NK-92 treated with Interleukin-12 subunit alpha and Interleukin-12 subunit beta, amount 100 ng/mL, for 24 hours (cell line): ENCODE measurements around the gene RAB31.
"Not testable (repeated sequence)": the region's sequence is repeated elsewhere in the genome, so short reads cannot be mapped to it uniquely, and the experiment has no call there.

Experiments
- DNase-seq: peaks from one replicate; lab custom pipeline; 2025; lab: John Stamatoyannopoulos, UW

RAB31 gene

DNA sequence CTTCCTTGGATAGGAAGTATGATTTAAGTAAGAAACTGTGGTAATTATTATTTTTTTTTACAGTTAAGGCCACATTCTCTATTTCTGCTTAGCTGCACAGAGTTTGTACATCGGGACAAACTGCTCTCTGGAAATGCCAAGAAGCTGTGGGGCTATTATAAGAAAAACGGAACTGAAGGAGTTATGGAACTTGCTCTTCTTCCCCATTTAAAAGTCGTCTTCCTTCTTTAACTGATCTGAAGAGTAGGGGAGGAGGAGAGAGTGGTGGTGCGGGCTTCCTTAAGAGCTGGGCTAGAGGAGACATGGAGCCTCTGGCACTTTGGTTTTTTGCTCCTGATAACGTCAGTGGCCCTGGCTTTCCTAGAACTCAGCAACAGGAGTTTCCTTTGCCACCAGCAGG lies 54.4 kb downstream of the RAB31 start:
- no peak for DNase-seq

DNA sequence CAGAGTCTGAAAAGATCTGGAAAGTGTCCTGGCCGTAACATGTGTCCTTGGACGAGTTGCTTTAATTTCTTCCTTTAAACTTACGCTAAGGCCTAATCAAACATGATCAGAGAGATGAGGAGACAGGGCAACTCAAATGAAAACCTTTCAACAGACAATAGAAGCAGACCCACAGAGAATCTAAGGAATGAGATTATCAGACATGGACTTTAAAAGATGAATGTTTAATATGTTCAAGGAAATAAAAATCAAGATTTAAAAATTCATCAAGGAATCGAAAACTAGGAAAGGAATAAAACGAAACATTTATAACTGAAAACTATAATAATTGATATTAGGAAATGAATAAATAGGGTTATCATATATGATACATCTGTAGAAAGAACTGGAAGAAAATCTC lies 55.1 kb downstream of the RAB31 start:
- no peak for DNase-seq

DNA sequence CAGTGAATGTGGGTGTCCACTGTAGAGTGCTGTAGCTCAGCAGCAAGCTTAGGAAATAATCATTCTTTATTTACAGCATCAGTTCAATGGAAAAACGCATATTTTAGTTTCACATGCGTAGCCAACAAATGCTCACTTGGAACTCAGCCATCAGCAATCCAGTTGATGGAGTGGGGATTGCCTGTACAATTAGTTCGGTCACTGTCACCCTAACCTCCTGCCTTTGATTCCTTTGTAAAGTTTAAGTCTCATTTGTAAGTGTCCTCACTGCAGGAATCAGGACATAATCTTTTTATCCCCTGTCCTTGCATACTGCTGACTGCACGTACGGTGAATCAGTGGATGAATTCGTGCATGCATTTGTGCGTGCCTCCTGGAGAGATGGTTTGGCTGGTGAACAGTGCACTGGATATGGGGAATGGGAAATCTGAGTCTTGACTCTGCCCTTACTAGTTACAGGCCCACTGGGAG lies 55.9 kb downstream of the RAB31 start:
- DNase-seq = no peak

DNA sequence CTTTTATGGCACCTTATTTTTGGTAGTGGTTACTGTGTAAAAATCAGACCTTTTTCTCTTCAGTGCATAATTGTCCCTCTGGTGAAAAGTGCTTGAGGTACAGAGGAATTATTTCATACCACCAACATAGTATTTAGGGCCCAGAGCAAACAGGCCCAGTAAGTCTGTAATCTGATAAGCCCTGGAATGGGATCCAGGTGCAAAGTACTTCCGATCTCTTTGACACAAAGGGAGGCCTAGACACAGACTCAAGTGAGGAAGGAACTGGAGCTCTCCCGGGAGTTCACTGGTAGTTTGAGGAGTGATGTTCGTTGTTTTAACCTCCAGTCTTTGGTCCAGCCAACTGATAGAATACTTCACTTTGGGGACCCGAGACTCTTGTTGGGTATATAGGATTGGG lies 57.4 kb downstream of the RAB31 start:
- no peak for DNase-seq

DNA sequence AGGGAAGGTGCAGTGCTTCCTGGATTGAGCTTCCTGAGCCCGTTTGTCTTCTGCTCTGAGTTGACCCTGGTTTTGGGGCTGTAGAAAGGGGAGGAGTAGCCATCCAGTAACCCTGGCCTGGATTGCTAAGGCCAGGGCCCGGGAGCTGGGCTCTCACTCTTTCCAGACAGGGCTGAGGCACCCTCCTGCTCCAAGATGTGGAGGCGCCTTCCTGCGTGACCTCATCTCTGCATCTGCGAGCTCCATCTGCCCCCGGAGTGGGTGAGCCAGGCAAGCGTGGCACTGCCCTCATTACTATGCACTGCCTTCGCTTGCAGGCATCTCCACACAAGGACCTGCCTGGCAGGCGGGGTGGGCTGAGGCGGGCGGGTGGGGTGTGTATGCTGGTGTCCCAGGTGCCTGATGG lies 58.0 kb downstream of the RAB31 start:
- DNase-seq = no peak

DNA sequence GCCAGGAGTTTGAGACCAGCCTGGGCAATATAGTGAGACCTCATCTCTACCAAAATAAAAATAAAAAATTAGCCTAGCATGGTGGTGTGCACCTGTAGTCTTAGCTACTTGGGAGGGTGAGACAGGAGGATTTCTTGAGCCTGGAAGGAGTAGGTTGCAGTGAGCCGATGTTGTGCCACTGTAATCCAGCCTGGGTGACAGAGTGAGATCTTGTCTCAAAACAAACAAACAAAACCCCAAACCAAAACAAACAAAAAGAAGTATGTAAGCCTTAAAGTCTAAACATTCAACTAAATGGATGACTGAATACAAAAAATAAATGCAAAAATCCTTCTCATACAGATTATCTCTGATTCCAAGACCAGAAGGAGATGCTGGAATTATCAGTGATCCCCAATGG lies 58.6 kb downstream of the RAB31 start:
- DNase-seq = no peak

DNA sequence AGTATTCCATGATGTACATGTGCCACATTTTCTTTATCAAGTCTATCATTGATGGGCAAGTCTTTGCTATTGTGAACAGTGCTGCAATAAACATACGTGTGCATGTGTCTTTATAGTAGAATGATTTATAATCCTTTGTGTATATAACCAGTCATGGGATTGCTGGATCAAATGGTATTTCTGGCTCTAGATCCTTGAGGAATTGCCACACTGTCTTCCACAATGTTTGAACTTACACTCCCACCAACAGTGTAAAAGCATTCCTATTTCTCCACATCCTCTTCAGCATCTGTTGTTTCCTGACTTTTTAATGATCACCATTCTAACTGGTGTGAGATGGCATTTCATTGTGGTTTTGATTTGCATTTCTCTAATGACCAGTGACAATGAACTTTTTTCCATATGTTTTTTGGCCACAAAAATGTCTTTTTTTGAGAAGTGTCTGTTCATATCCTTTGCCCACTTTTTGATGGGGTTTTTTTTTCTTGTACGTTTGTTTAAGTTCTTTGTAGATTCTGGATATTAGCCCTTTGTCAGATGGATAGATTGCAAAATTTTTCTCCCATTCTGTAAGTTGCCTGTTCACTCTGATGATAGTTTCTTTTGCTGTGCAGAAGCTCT lies 60.1 kb downstream of the RAB31 start:
- not testable (repeated sequence) for DNase-seq

DNA sequence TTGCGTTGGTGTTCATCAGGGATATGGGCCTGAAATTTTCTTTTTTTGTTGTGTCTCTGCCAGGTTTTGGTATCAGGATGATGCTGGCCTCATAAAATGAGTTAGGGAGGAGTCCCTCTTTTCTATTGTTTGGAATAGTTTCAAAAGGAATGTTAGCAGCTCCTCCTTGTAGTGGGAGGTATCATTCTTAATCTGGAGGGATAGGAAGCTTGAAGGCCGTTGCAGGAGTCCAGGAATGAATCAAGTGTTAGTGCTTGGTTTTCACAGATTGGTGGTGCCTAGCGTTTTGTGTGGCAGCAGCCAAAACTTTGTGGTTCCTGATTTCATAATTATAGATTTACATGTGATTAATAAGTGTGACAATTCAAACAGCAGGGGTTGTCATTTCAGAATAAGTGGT lies 62.0 kb downstream of the RAB31 start:
- not testable (repeated sequence) for DNase-seq

DNA sequence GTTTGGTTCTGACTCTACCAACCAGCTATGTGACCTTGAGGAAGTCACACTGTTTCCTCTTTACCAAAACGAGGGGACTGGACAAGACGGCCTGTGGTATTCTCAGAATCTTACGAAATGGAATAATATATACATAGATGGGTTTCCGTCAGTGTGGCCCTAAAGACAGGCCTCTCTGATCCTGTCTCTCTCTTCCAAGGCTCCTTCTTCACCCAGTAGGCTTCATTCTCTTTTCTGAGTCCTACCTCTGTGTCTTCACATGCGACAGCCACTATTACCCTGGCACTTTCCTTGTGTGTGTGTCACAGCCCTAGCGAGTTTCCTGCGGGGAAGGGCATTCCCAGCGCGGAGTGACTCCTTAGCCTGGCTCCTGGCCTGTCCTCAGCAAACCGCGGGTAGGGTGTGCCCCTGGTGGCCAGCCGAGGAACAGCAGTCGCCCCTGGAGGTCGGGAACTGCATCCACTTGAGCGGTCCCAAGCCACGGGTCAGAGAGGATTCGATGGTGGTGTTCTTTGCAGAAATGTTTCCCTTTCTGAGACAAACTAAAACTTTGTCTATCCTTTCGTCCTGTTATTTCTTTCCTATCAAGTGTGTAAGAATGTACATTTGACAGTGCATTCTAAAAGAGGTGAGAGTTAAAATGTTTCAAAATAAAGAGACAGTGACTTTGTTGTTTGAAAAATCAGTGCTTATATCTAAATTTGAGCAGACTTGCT lies 63.3 kb downstream of the RAB31 start:
- peak; percentile 4 for DNase-seq

DNA sequence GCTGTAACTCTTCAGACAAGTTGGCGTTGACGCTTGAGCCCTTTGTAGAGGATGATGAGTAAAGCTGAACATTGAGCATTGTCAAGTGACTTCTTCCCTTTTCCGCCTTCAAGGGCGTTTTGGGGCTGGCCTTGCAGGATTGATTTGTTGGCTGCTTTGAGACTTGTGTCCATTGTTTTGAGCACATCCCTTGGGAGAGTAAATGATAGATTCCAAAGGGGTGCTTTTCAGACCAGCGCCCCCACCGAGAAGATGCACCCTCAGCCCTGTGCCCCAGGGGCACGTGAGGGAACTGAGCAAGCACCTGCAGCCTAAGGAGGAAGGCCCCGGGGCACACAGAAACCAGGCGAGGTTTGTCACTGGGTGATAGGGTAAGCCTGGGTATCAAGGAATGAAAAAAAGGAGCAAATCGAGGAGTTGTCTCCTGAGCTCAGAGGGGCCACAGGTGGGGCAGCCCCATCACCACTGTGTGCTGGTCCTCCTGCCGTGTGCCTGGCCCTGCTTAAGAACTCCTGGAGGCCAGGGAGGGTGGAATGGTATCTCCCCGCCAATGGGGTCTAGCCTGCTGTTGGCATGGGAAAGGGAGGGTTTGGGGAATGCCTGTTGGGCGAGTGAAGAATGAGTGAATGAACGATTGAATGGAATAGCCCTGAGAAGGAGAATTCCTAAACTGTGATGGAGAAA lies 64.0 kb downstream of the RAB31 start:
- DNase-seq = no peak

DNA sequence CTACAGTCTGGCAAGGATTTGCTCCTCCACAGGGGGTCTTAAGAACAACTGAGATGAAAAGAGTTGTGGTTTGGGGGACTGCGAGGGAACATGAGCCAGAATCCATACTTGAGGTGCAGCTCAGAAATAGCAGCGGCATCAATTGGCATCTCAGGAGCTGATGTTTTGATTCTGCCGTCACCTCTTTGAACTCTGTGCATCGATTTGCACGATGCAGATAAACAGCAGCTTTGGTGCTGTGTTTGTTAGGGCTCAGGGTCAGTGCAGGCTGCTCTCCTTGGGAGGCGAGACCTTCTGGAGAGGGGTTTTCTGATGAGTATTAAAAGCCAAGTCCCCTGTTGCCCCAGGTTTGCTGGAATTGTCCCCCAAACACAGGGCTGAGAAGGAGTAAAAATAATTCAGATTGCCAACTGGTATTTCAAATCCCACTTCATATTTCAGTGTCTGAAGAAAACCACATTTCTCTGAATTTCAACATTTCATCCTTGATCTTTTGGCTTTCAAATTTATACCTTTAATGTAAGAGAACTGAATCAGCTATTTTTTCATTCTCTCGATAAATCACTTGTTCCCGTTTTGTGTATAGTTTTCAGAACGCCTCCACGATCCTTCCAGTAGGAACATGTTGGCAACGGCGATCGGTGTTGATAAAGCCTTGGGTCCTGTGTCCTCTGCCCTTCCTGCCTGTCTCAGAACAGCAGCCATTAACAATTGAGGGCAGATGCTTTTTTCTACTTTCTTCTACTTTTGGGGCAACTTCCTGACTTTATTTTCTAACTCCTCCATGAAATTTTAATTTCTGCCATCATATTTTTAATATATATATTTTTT lies 65.0 kb downstream of the RAB31 start:
- DNase-seq = no peak

DNA sequence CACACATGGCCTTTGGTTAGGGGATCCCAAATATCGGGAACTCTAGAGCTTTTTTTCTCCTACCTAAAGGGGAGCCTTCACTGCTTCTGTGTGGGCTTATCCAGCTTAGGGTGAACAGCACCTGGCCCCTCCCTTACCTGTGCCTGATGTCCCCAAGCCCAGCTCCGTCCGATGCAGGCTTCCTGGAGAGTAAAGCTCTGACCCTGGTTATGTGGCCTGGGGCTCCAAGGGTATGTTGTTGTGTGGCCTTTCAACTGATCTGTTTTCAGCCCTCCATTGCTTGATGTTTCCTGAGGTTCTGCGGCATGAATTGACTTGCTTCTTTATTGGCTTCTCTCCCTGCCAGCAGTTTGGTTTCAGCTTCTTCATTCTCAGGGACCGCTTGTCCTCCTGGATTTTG lies 66.0 kb downstream of the RAB31 start:
- DNase-seq = no peak

DNA sequence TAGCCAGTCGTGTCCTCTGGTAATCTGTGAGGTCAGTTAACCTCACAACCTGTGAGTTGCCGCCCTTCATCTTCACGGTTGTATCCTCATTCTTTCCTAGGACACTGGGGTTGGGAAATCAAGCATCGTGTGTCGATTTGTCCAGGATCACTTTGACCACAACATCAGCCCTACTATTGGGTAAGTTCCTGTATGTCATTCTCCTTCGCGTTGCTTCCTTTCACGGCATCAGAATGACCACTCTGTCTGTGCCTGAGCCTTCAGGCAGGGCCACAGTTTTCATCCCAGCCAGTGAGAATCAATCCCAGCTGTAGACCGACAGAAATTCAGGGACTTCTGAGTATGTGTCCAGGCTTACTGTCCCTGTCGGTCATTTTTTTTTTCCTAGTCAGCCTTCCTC lies 67.1 kb downstream of the RAB31 start:
- no peak for DNase-seq

DNA sequence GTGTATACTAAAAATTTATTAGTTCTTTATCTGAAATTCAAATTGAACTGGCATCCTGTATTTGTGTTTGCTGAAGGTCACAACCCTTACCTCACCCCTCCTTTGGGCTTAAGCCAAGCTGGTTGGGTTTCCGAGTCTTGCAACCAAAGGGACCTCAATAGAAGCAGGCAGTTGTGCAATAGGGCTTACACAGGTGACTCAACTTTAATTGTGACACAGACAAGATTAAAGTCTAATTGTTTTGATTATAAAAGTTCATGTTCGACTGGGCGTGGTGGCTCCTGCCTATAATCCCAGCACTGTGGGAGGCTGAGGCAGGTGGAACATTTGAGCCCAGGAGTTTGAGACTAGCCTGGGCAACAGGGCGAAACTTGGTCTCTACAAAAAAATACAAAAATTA lies 71.5 kb downstream of the RAB31 start:
- no peak for DNase-seq

DNA sequence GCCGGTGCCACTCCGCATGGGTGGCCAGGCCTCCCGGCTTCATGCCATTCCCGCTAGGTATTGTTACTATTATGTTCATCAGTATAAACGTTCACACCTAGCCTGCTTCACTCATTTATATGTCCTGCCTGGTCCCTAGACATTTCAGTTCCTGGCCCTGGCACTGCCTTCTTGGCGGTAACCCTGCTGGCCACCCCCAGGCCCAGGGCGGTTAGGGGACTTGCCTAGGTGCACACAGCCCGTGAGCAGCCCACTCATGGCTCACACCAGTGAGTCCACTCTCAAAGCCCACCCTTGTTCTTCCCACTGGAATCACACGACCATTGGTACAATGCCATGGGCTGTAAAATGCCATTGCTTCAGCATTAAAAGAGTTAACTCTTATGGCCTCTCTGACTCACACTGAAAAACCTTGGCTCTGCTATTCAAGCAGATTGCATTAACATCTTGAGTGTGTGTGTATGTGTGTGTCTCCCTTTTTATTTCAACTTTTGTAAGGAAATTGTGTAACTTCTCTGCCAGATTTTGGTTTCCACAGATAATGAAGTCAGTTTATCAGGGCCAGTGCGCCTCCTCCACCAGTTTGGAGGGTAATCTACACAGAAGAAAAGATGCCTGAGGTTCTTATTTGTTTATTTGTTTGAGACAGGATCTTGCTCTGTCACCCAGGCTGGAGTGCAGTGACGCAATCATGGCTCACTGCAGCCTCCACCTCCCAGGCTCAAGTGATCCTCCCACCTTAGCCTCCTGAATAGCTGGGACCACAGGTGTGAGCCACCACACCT lies 74.2 kb downstream of the RAB31 start:
- no peak for DNase-seq

DNA sequence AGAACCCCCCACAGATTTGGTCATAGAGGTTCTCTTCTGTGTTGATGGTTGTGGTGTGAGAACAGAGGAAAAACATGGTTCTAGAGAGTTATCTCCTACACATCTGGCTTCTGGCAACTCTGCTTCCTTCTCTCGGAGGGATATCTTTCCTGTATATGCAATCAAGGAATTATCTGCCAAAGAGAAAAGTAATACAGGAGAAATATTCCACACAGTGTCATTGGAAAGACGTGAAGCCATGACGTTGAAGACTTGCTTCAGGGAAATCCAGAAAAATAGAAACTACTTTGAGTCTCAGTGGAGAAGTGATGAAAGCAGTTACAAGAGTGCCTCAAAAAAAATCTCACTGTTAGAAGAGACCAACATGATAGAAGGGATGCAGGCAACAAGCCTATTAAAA lies 78.5 kb downstream of the RAB31 start:
- no peak for DNase-seq

DNA sequence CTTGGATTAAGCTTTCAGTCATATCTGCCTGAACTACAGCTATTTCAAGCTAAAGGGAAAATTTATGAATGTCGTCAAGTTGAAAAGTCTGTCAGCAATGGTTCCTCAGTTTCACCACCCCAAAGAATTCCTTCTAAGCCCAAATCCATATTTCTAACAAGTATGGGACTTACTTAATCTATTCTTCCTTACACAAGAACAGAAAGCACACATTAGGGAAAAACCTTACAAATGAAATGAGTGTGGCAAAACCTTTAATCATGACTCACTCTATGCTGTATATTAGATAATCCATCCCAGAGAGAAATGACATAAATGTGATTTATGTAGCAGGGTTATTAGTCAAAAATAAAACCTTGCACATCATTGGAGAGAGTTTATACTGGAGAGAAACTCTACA lies 78.9 kb downstream of the RAB31 start:
- no peak for DNase-seq

DNA sequence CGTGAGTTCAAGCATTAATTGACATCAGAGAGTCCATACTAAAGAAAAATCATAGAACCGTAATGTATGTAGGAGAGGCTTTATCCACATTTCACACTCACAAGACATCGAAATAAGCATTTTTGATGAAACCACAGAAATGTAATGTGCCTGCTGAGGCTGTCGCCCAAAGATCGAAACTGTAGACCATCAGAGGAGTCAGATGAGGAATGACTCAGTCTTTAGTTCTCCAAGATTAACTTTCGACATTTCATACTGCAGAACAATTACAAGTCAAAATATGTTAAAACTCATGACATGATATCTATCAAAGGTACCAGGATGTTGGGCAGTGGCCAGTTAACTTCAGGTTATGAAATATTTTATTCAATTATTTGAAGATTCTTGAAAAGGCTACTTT lies 79.6 kb downstream of the RAB31 start:
- no peak for DNase-seq

DNA sequence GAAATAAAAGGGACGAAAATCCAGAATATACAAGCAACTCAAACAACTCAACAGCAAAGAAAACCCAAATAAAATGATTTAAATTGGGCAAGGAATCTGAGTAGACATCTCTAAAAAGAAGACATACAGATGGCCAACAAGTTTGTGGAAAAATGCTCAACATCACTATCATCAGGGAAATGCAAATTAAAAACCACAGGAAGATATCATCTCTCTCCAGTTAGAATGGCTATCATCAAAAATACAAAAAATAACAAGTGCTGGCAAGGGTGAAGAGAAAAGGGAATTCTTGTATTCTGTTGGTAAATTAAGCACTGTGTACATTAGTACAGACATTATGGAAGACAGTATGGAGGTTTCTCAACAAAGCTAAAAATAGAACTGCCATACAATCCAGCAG lies 80.0 kb downstream of the RAB31 start:
- DNase-seq = no peak

DNA sequence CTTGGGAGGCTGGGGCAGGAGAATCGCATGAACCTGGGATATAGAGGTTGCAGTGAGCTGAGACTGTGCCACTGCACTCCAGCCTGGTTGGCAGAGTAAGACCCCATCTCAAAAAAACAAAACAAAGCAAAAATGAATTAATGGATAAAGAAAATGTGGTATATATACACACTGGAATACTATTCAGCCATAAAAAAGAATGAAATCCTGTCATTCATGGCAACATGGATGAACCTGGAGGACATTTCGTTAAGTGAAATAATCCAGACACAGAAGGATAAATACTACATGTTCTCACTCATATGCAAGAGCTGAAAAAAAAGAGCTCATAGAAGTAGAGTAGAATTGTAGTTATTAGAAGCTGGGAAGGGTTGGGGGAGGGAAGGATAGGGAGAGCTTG lies 80.8 kb downstream of the RAB31 start:
- DNase-seq = no peak

DNA sequence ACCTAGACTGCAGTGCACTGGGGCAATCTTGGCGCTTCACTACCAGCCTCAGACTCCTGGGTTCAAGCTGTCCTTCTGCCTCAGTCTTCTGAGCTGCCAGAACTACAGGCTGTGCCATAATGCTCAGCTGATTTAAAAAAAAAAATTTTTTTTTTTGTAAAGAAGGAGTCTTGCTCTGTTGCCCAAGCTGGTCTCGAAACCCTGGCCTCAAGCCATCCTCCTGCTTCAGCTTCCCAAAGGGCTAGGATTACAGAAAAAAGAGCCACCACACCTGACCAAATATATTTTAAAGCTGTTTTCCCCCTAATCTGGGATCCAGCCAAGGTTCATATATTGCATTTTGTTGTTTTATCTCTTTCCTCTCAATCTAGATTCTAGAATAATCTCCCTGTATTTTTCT lies 82.2 kb downstream of the RAB31 start:
- no peak for DNase-seq

DNA sequence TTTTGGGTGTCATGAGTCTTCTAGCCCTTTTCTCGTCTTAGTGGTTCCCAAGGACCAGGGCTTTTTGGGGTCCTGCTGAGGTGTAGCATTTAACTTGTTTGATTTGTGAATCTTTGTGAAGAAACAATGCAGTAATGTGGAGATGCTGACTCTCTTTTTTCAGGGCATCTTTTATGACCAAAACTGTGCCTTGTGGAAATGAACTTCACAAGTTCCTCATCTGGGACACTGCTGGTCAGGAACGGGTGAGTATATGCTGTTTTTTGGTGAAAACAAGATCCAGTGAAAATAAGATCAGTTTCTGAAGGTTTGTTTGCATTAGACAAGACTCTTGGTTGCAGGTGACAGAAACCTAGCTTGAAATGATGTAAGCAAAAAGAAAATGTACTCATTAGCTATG lies 83.9 kb downstream of the RAB31 start:
- DNase-seq = no peak
